Activated naive CD4-positive, alpha-beta T cell (primary cell): ENCODE results near the gene TATDN2.
"Not testable (repeated sequence)": the region's sequence is repeated elsewhere in the genome, so short reads cannot be mapped to it uniquely, and the experiment has no call there.

Source experiments
- DNase-seq, 4 experiments: peaks; one replicate each; lab custom pipeline; 2025; lab: John Stamatoyannopoulos, UW

The TATDN2 gene

DNA sequence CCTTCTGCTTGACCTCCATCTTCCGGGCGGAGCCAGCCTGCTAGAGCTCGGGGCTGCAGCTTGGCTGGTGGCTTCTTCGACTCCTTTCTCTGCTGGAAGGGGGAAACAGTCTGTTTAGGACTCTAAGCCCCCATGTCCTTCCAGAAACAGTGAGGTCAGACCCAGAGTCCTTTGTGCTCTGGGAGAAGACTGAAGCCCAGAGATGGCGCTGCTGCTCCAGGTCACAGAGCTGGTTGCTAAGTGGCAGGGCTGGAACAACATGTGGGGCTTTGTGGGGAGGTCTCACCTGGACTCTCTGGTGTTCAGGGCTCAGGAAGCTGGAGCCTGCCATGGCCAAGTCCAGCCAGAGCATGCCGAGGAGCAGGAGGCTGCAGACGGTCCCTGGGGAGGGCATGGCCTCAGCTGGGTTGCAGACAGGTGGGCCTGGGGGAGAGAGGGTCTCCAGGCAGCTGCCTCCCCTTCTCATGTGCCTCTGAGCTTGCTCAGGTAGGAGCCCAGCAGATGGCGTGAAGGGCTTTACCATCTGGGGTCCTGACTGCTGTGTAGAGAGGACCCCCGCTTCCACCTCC, 41.6 kb downstream of the TATDN2 start:
- no peak for DNase-seq

DNA sequence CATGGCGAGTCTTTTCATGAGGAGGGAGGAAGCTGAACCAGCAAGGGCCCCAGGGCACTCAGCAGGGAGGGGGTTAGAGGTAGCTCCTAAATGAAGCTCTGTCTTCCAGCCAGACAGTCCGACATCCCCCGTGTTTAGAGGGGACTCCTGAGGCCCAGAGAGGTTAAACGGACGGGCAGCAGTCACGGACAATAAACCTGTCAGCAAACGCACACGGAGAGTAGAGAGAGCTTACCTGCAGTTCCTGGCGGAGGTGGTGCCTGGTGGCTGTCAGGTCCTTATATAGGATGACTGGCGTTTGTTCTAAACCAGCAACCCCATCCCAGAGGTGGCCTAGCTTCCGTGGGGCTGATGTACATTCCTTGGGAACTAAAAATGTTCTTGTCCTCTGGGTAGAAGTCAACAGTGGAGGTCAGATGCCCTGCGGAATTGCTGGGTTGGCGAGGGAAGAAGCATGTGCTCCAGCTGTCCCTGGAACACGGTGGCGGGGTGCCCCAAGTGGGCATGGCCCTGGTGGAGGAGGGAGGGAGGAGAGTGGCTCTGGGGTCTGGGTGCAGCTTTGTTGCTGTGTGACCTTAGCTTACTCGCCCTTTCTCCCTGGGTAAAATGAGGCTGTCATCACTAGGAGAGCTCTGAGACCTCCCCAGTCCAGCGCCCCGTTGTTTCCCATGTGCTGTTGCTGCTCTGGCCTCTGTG, 42.4 kb downstream of the TATDN2 start:
- DNase-seq, result no peak

DNA sequence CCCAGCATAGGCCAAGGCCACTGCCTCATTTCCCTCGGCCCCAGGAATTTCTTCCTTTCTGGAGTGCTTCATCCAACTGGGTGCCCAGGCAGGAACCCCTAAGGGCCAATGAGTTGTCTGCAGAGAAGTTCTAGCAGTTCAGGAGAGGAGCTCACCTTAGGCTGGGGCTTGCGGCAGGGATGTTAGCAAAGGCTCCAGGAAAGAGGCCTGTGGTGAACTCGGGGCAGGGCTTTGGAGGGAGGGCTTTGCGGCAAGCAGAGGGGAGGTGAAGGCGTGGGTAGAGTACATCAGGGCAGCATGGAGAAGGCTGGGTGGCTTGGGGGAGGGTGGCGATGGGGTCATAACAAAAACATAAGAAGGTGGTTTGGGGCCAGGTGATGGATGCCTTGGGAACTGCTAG, 43.4 kb downstream of the TATDN2 start:
- no peak for DNase-seq

DNA sequence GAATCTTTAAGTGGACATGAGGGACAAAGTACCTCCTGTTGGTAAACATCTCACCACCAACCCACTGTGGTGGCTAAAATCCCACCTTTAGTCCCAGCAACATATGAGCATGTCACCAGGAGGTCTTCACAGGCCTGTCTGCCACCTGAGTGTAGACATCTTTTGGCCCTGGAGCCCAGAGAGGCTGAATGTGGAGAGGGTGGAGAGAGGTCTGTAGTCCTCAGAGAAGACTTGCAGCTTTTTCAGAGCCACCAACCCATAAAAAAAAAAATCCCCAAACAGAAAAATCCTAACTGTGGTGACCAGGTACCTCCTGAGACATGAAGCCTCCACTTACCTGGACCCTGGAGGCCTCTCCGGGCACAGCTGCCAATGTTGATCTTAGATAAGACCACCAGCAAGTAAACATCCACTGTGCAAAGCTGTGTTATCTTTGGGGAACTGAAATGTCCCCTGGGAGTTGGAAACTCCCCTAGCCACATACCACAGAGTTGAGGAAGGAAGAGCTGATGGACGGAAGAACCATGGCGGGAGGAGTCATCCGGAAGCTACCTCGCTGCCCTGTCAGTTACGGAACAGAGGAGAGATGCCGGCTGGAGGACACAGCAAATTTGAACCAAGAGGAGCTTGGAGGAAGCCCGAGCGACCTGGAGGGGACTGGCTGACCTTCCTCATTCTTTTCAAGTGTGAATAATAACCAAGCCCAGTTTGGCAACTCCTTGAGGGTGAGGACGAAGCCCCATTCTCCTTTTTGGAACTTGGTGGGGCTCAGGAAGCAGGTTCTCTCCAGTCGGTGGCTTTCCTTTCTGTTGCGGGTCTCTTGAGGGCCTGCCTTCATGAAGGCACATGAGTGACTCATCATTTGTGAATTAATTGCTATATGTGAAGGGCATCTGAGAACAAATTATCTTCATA, 44.5 kb downstream of the TATDN2 start, which contains the start of gene GHRL:
Gene GHRL (minus strand): TSS at position 443 of the 915 bp plus-strand sequence. CDS start 2,767 bp downstream, outside the sequence.
- DNase-seq, result no peak

DNA sequence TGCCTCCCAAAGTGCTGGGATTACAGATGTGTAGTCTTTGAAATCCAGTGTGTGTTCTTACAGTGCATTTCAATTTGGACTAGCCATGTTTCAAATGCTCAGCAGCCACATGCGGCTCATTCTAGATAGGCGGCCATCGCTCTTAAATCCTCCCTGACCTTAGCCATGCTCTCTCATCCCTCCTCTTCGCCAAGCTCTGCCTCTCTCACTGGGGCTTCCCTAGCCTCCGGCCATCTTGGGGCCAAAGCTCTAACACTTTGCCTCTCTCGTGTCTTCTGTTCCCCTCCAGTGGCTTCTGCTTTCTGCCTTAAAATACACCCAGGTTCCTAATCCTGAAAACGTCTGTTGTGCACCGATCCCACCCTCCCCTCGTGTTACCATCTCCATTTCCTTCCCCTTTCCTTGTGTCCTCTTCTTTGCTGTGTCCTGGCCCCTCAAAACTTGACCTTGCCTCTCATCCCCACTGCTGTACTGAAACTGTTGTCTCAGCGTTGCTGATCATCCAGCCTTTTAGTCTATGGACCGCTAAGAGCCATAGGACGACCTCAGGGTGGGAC, 45.8 kb downstream of the TATDN2 start:
- no peak for DNase-seq

DNA sequence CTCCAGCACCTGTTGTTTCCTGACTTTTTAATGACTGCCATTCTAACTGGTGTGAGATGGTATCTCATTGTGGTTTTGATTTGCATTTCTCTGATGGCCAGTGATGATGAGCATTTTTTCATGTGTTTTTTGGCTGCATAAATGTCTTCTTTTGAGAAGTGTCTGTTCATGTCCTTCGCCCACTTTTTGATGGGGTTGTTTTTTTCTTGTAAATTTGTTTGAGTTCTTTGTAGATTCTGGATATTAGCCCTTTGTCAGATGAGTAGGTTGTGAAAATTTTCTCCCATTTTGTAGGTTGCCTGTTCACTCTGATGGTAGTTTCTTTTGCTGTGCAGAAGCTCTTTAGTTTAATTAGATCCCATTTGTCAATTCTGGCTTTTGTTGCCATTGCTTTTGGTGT, 49.8 kb downstream of the TATDN2 start:
- DNase-seq, result not testable (repeated sequence)

DNA sequence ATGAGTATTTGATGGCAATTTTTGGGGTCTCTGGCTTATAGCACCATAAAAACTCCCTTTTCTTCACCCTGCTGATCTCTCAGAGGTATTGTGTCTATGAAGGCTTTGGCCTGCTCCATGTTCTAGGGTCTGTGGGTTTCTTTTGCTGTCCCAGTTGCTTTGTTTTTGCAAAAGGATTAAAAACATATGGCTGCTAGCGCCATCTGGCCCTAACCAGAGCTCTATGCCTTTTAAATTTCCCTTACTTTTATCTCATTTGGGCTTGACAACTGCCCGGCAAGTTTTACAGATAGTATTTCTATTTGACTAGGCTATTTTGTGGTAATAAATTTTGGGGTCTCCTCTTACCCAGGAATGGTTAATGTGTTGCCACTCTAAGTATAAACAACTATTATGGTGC, 50.9 kb downstream of the TATDN2 start:
- no peak for DNase-seq

DNA sequence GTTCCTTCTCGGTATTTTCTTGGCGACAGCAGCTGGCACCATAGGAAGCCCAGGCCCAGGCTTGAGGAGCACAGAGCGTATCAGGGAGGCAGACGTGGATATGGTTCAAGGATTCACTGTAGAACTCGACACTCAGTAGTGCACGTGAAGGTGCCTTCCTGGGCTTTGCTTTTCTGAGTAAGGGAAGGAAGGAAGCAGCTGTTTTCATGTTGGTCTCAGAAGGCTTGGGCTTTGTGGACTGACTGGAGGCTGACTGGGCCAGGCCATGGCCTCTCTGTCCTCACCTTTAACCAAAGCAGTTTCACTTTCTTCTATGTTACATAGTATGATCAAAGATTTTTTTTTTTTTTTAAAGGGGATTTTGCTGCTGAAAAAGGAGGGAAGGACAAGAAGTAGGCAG, 51.4 kb downstream of the TATDN2 start:
- DNase-seq, result no peak

DNA sequence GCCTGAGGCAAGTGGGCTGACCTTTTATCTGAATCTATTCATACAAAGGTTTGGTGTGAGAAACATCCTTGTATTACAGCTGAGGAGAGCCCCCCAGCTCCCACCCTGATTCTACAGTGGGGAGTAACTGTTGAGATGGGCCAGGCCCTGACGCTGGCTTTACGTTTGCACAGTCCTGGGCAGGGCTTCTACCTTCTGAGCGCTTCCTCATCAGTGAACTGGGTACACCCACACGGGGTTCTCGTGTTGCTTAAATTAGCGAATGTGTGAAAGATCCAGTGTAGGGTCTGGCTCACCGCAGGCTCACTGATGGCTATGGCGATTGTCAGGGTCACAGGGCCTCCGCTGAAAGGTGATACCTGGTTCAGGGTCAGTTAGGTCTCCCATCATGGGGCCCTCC, 51.8 kb downstream of the TATDN2 start:
- DNase-seq, result no peak

DNA sequence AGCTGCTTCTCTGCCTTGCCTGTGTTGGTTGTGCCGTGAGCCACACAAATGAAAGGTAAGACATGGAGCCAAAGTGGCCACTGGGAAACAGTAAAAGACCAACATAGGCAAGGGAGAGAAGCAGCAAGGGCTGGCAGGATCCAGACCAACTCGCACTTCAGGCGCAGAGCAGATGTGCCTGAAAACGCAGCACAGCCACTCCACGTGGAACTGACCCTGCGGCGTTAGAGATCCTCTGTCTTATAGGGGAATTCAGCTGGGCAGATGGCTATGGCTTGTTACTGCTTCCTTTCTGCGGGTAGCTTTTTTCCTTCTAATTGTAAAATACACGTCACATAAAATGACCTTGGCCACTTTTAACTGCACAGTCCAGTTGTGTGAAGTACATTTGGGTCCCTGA, 54.8 kb downstream of the TATDN2 start:
- no peak for DNase-seq

DNA sequence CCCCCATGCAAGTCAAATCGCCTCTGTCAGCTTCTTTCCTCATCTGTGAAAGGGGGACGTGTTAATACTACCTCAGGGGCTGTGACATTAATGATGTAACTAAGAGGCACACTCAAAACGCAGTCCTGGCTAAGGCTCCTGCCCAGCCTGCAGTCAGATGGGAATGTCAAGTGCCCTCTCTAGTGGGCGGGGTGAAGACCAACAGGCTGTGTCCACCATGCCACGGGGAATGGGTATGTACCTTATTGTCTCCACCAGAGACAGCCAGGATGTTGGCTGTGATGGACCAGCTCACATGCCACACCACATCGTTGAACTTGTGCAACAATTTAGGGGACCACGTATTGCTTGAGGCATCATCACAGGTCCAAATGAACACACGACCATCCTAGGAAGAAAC, 55.5 kb downstream of the TATDN2 start:
- no peak for DNase-seq

DNA sequence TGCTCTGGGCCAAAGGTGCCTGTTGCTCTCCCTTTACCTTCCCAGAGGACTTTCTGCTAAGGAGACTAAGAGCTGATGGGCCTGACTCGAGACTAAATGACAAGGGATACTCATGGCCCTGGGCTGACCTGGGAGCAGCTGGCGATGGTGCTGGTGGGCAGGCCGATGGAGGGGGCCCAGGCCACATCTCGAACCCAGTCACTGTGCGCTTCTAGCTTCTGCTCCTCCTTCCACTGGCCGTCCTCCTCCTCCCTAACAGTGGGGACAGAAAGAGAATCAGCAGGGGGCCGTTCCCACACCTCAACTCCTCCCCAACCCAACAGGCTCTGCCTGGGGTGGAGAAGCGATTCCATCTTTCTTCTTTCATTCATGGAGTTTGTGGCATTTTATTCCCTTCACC, 56.6 kb downstream of the TATDN2 start:
- no peak for DNase-seq

DNA sequence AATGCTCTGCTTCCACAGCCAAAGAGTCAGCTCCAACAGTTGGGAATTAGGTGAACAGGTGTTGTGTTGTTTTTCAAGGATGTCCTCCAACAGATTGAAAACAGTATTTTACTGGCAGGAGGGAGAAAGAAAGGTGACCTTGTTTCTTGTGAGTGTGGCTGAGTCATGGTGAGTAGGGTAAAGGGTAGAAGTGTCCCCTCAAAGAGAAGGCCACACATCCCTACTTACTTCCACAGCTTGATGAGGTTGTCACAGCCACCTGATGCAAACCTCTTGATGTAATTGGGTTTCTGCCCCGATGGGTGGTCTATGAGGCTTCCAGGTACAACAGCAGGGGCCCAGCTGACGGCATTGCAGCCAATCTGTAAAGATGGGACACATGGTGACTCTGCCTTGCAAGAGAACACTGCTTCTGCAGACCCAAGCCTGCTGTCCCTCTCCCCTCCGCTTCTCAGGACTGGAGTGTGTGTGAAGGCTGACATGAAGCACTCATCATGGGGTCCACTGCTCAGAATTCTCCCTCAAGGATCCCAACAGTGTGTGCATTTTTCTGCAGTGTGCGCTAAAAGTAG, 57.2 kb downstream of the TATDN2 start:
- DNase-seq, result no peak

DNA sequence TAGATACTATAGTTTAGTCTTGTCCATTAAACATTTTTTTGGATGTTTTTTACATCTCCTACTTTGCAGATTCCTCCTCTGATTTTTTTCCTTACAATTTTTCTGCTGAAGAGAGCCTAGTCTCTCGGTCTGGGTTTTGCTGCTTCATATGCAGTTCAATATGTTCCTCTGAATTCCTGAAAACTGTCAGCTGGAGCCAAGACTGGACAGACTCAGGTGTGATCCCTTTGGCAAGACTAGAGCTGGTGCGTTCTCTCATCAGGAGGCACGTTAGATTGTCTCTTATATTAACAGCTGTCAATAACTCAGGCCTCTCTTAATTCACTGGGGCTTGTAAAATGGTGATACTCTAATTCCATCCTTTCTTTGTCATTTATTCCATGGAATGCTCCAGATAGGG, 57.9 kb downstream of the TATDN2 start:
- no peak for DNase-seq

DNA sequence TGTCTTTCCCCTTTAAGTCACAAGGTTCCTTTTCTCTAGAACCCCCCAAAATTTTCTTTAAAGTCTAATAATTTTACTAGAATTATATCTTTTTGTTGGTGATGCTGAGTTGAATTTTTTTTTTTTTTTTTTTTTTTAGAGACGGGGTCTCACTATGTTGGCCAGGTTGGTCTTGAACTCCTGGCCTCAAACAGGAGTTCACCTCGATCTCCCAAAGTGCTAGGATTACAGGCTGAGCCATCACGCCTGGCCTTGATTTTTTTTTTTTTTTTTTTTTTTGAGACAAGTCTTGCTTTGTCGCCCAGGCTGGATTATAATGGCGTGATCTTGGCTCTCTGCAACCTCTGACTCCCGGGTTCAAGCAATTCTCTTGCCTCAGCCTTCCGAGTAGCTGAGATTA, 60.4 kb downstream of the TATDN2 start:
- DNase-seq, result no peak

DNA sequence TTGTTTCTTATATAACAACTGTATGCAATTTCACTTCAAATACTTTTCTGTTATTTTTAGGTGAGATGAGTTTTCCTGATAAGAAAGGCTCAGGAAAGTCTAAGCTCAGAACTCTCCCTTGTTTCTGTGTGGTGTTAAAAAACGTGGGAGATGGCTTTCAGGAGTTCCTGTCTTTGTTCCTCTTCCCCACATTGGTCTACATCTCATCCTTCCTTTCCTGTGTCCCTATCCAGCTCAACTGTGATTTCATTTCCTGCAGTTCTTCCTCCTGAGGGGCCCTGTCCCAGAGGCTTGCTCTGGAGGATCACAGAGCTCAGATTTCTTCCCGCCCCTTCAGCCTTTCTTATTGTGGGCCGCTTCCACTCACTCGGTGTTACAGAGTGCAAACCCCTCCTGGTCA, 61.5 kb downstream of the TATDN2 start:
- DNase-seq, result no peak

DNA sequence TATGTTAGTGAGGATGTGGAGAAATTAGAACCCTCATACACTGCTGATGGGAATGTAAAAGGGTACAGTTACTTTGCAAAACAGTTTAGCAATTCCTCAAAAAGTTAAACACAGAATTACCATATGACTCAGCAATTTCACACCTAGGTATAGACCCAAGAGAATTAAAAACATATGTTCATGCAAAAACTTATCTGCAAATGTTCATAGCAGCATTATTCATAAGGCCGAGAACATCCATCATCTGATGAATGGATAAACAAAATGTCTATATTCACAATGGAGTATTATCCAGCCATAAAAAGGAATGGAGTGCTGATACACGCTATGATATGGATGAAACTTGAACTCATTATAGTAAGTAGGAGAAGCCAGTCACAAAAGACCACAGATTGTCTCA, 62.3 kb downstream of the TATDN2 start:
- DNase-seq, result no peak

DNA sequence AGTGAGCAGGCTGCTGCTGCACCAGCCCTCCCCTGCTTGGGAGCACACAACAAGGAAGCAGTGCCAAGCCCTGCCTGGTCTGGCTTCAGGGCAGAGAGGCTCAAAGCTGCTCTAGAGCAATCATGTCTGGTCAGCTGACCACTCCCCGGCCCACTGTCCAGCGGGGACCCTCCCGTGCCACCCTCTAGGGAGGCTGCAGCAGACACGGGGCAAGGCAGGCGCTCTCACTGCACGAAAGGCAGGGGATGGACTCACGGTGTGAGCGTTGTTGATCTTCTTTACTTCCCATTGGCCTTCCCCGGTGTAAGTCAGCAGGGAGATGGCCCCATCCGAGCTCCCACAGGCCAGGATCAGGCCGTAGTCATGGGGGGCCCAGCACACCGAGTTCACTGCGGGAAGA, 63.5 kb downstream of the TATDN2 start:
- no peak for DNase-seq

DNA sequence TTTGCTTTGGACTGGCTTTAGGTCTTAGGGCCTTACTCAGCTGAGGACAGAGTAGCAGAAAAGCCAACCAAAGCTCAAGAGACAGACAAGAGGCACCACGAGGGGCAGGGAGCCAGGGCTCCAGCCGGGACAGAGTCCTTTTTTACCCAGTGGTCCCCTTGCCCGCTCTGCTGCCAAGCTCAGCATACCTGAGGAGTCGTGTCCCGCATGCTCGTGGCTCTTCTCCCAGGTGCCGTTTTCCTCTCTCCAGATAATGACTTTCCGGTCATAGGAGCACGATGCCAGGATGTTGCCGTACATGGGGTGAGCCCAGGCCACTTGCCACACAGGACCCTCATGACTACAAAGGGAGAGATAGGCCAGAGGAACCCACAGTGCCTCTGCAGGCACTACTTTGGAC, 64.1 kb downstream of the TATDN2 start:
- DNase-seq, result no peak

DNA sequence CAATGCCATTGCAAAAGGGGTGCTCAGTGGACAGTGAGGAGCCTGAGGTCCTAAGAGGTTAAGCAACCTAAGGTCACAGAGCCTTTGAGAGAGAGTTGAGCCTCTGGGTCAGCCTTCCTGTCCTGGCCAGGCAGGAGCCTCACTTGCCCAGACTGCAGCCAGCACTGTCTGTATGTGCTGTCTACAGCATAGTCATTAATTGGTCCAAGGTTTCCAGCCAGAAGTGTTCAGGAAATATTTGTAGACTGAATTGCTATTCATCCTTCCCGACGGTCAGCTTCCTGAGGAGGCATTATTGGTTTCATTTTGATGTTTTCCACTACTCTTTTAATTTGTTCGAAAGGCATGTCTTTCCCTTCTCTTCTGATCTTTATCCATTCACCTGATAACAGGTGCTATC, 64.6 kb downstream of the TATDN2 start:
- DNase-seq, result no peak

DNA sequence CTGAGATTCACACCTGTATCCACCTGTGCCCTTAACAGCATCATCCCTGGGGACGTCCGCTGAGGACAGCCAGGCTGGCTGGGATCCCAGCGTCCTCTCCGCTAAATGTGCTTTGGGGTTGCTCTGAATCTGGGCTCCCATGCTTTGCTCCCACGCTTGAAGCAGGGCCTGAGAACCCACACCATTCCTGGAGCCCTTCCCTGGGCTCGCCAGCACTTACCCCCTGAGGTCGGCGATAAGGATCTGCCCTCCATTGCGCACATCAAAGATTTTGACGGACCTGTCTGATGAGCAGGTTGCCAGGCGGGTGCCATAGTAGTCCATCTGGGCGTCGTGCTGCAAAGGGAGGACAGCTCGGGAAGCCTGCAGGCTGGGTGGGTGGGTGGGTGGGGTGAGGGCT, 66.8 kb downstream of the TATDN2 start:
- no peak for DNase-seq

DNA sequence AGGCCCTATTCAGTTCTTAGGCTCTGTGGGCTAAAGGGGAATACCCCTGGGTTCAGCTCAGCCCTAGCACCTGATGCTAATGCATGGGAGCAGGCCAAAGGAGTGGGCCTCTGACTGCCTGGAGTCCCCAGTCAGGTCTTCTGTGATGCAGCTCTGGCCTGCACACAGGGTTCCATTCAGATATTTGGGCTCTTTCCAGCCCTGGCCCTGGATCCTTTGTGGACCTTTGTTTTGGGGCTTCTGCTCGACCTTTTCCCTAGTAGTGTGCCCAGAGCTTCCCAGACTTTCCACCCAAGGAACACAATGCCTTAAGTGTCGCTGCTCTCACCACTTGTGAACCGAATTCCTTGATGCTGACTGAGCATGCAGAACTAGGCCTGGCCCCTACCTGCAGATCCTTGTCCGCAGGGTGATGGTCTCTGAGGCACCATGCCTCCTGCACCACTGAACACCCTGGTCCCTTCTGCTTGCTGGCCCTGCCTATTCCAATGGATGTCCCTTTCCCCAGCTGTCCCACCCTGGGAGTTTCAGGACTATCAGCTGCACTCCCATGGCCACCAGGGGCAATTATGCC, 67.6 kb downstream of the TATDN2 start:
- DNase-seq, result no peak
